GM18907 (cell line): ENCODE data around the gene SLCO2A1.

Source experiments
- ATAC-seq: cut with Tn5 transposase; IDR thresholded peaks from one replicate; pipeline ENCODE4 v1.9.1; 2021; ENCODE audit warnings: mild to moderate bottlenecking, moderate library complexity; ENCODE audit not compliant: unreplicated experiment

Gene SLCO2A1

DNA sequence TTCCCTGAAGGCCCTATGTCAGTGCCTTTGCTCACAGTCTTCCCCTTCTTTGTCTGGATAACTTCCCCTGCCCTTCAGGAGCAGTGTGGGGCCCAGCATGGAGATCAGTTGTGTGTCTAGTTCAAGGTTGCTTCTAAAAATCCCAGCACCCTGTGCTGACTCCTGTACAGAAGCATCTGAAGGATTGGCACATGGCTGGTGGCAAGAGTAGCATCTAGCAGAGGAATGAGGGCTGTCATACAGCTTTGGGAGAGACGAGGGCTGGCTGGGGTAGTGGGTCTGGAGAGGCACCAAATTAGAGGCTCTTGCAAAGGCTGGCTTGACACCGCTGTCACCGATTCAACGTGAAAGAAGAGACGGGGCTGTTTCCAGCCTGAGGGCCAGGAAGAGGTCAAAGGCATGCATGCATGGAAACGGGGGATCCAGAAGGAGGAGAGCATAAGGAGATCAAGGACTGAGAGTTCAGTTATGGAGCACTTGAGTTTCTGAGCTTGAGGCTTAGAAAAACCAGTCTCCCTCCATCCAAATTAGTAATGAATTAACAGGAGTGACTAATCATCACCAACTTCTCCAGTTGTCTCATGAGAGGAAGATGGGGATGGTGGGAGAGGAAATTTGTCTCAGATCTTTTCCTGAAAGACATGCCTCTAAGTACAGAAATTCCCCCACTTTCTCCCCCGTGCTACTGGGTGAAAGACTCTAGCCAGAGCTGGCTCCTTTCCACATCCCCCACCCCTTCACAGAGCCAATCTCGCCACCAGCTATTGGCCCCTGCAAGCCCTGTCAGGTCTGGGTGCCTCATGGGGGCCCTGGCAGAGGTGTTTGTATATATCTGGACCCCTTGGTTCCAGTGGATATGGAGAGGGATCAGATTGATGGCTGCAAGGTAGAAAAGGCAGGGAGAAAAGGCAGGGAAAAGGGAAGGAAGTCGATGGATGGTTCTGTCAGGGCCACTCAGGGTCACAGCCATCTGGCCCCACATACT lies 45.9 kb downstream of the SLCO2A1 start:
- no peak for ATAC-seq

DNA sequence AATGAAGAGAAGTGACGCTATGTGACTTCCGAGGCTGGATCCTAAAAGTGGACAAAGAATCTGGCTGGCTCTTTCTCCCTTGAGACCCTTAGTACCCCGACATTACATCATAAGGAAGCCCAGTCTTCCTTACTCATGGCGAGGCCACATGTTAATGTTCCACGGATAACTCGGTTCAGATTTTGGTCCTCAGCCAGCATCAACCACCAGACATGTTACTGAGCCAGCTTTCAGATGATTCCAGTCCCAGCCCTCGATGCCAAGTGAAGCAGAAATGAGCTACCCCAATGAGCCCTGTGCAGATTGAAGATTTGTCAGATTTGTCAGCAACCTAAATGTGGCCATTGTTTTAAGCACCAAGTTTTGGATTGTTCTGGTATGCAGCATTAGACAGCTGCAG lies 46.6 kb downstream of the SLCO2A1 start:
- ATAC-seq = no peak

DNA sequence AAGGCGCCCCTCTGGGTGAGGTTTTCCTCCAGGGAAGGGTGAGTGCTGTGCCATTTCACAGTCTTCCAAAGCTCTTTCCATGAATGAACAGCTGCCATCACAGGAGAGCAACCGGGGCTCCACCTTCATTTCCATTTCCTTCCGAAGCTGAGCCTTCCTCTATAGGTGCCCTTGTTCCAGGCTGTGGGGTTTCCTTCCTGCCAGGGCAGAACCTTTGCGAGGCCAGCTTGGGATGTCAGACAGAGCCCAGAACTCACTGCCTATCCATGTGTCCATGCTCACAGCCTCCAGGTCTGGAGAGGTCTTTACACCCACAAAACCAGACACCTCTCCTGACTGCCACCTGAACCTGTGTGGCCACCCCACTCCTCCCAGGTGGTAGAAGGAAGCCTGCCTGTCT lies 49.2 kb downstream of the SLCO2A1 start:
- ATAC-seq = no peak

DNA sequence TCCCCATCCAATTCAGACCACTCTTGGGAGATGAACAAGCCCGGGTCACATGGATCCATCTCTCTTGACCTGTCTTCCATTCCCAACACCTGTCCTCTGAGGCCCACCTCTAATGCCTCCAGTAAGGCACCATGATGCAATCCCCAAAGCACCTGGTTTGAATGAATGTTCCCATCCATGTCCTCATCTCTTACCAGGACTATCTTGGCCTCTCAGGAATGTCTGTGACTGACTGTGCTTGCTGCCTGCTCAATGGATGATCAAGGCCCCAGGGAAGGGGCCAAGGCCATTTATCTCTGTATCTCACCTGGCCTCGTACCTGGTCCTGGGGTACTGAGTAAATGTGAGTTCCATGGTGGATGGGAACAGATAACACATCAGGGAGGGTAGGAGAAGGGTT lies 49.7 kb downstream of the SLCO2A1 start:
- ATAC-seq = no peak

DNA sequence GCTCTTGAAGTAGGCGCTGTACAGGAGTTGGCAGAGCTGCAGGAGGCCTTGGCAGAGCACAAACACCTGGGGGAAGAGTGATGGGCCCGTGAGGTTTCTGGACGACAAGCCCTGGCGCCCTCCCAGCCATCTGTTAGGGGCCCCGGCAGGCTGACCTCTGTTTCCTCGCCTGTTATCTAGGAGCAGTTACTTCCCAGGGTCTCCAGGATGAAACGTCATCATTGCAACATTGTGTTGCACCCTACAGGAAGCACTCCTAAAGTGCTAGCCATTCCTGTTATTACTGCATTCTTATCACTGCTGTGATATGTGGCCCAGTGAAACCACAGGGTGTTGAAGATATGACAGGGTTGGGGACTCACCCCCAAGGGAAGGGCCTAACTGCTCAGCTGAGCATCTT lies 50.2 kb downstream of the SLCO2A1 start:
- ATAC-seq = no peak

DNA sequence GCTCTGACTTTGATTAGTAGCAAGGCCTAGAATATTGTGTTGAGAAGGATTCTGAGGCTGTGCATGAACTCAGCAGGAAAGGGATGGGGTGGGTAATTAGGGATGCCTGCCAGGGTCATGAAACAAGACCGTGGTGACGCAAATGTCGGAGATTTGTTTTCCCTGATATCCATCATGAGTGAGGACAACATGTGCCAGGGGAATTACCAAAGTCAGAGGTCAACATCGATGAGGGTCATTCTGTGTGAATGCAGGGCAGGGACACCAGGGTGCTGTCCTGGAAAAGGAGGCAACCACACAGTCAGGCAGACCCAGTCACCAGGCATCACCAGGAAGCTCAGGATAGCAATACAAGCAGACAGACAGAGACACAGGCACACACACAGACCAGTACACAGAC lies 52.2 kb downstream of the SLCO2A1 start:
- no peak for ATAC-seq

DNA sequence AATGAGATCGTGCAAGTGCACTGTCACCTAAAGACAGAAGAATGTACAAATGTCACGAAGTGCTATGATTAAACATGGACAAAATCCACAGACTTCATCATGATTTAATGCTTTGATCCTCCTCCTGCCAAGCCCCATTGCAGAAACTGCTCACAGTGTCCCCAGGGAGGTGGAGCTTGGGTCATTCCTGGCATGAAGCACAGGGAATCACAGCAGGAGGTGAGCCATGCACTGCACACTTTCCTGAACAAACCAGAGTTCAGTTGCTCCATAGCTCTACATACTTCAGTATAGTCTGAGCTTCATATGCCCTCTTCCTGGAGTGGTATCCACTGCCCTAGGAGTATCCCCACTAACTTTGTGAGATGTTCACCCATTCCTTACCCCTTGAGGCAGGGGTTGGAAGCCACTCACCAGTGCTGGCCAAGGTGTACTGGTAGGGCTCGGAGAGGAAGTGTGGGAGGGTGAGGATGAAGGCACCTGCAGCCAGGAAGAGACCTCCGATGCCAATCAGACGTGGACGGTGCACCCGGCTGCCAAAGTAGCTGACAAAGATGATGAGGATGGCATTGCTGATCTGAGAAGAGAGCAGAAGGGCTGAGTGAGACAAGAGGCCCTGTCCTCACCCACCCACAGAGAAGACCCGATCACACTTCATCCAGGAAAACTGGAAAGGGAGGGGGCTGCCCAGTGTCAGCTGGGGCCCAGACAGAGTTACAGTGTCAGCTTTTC lies 56.3 kb downstream of the SLCO2A1 start:
- no peak for ATAC-seq

DNA sequence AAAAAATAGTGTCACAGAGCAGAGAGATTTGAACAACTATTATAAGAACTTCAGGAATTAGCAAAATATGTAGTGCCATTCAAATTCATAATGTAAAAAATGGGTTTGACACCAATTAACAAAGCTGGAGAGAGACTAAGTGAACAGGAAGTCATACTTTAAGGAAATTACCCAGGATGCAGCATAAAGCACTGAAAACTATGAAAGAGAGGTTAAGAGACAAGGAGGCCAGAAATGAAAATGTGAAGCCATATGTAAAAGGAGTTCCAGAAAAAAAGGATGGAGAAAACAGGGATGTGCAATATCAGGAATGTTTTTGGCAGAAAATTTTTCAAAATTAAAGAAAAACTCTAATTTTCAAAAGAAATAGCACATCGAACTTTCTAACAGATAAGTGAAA lies 57.6 kb downstream of the SLCO2A1 start:
- ATAC-seq = no peak

DNA sequence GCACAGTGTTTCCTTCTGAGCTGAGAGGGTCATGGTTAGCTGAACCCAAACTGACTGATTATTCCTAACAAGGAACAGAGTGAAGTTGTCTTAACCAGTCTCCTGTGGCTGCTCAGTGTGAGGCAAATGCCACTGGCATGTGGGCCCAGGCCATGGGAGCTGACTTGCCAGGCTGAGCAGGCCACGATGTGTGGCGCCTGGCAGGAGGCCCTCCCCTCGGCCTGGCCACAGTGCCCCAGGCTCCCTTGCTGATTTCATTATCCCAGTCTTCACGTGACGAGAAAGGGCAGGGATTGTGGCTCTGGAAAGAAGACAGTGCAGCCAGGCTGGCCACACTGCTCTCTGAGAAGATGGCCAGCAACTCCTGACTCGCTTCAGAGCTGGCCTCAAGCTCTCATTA lies 58.8 kb downstream of the SLCO2A1 start:
- ATAC-seq = no peak

DNA sequence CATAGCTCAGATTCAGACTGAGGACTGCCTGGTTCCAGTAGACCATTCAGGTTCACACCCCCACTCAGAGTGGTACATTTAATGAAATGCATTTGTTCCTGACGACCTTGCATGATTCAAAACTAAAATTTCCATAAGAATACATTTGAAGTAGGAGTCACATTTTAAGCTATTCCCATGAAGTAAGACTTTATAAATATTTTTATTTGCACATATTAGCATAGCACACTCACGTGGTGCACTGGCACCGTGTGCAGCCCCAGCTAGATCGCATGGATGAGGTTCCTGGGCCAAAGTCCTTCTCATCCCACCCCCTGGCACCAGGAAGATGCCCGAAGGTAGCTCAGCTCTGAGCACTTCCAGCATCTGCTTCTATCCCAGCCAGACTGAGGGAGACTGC lies 59.4 kb downstream of the SLCO2A1 start:
- ATAC-seq = no peak

DNA sequence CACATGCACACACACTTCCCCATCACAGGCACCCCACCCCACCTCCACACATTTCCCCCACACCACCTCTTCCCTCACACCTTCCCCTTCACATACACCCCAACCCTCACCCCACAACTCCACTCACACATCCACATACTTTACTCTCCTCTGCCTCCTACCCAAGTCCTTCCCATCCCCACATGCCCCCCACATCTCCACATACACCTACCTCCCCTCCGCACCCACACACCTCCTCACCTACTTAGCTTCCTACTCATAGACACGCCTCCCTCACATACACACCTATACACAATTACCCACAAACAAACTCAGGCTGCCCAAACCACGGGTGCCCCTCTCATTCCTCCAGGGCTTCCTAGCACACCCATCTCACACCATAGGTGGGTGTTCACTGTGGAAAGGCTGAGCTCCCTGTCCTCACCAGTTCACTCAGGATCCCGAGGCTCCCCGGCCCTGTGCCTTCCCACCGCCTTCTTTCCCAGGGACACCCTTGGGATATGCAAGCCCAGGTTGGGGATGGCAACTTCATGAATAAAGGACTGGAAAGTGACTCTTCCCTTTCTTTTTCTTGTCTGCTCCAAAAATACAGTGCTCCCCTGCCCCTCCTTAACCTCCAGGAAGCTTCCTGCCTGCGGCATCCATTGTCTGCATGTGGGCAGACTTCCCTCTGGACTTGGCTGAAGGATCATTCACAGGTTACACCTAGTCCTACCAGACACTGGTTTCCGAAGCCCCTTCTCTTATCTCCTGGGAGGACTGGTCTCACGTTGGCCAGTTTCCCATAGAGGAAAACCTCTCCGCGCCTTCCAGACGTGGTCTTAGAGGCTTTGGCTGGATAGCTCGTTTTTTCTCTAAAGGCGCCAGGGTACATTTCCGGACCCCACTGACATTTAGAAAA lies 61.5 kb downstream of the SLCO2A1 start:
- ATAC-seq = no peak

DNA sequence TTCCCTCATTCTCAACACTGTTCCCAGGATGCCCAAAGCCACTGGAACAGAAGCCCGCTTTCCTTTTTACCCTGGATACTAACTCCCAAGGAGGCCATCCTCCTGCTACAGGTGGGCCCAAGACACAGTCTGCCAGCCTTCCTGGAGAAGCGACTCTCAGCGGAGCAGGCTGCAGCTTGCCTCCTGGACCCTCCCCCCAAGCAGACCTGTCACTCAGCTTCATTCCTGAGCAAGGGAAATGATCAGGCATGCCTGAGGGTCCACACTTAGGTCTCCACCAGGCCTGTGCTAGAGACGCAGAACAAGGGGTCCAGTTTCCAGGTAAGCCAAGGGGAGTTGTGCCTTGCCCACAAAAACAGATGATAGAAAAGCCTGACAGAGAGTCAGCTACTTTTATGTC lies 62.8 kb downstream of the SLCO2A1 start:
- no peak for ATAC-seq

DNA sequence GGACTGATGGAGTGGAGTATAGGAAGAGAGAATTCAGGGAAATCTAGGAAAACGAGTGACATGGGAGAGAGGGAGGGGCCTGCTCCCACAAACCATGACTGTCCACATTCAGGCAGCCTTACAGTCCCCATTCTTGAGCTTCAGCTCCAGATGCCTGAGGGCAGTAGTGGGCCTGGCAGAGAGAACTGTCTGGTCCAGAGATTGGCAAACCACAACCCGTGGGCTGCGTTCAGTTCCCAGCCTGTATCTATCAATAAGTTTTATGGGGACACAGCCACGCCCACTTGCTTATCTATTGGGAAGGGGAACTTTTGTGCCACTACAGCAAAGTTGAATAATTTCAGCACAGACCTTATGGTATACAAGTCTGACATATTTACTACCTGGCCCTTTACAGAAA lies 63.8 kb downstream of the SLCO2A1 start:
- ATAC-seq = no peak

DNA sequence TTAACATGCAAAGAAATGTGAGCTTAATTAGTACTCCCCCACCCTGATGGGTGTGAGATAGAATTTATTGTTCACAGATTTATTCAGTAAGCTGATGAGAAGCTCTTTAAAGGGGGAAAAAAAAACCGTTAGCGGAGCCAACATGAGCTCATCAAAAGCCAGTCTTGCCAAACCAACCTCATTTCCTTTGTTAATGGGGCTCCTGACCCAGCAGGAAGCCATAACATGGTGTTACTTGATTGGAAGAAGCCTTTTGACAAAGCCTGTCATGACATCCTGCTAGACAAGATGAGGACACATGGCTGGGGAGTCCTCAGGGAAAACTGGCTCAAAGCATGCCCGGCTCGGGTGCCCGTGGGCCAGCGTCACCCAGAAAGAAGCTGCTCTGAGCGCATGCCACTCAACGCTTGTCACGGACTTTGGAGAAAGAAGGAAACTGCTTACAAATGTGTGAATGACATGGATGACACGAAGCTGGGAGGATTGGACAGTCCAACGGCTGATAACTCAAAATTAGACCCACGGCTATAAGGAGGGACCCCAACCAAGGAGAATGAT lies 64.6 kb downstream of the SLCO2A1 start:
- no peak for ATAC-seq

DNA sequence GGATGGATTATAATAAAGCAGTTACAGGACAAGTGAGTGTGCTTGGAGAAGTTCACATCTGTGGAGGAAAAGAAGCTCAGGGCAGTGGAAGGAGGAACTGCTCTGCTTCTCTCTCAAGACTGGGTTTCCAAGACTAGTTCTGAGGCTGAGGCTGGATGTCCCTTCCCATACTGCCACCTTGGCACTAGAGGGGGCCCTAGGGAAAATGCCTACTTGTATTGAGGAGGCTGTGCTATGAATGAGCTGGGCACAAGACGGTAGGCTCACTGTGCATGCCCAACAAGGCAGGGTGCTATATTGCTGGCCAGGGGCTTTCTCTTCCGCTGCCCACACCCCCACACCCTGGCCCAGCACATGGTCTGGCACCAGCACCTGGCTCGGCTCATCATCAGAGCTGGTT lies 65.2 kb downstream of the SLCO2A1 start:
- no peak for ATAC-seq

DNA sequence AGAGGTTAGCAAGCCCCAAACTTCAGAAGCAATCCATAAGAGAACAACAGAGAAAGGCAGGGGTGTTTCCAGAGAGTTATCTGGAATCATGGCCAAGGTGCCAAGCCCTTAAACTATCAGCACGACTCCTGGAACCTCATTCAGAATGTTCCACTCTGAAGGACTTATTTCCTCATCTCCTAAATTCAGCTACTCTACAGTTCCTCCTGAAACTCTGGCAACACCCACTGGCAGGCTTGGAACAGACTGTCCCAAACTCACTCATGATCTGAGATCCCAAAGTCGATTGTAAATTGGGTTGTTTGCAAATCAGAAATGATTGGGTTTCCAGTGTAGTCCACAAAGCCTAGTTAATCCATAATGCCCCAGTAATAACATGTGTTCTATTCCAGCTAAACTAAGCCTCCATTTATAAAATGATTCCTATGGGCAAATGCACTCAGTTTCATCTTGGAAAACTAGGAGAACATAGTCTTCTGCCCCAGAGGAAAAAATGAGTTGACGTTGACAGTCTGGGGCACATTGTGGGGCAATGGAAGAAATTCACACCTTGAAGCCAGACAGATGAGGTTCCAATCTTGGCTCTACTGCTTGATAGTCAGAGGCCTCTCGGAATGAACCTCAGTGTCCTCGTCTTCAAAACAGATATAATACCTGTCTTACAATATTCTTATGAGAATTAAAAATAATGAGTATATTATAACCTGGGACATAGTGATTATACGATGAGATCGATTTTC lies 65.9 kb downstream of the SLCO2A1 start:
- ATAC-seq = no peak

DNA sequence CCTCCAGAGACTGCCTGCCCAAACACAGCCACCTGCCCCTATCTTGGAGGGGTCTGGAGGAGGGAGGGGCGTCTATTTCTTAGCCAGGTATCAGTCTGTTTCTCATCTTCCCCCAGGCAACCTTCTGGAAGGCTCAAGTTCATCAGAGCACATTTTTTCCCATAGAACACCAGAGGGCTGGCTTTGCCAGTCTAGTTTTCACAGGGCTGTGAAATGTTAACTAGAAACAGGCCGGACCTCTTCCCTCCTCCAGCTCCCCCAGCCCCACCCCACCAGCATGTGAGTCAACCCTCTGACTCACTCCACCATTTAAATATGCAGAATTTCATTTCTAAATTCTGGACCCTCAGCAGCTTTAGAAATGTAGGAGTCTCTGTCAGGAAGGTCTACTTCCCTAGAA lies 66.9 kb downstream of the SLCO2A1 start:
- no peak for ATAC-seq

DNA sequence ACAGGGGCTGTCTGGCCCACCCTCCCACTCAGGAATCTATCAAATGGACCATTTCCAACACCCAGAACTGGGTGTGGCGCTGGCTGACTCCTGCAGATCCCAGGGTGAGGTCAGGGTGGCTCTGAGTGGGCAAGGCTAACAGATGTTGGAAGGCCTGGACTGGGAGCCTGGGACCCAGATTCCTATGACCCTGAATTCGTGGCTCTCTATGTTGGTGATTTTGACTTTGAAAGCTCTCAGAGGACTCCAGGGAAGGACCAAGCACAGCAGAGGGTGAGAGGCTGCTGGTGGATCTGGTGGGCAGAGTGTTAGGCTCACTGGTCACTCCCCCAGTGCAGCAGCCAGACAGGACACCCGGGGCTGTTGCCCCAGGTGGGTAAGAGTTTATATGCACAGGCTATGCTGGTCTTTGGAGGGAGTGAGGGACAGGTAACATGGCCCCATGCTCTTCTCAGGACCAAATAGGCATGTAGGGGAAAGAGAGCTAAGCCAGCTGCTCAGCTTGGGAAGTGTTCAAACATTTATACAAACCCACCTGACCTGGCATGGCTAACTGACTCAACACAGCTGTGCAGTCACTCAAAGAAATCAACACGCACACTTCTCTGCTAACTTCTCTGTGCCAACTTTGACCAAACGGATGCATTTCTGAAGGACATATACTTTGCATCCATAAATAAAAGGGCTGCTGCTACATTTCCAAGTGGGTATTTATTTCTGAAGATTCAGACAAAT lies 71.5 kb downstream of the SLCO2A1 start:
- ATAC-seq = no peak

DNA sequence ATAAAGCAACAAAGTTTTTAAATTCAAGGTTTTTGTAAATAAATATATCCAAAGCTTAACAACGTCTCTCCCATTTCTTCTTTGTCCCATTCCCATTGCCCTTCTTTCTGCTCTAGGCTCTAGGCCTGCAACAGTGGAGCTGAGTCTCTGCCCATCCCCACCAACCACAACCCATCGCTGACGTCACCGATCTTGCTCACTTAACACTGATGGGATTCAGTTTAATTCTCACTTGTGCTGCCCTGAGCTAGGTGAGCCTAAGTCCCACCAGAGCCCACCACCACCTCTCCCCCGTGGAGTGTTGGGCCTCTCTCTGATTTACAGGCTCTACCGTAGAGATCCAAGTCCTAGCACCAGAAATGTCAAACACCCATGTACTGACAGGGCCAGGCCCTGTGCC lies 72.7 kb downstream of the SLCO2A1 start:
- no peak for ATAC-seq
